ENCODE data around the gene ERRFI1.

GRCh38 chr1:7967651-7968050 is 58.5 kb downstream of the ERRFI1 start:
- TF ChIP-seq, protein P1, sequence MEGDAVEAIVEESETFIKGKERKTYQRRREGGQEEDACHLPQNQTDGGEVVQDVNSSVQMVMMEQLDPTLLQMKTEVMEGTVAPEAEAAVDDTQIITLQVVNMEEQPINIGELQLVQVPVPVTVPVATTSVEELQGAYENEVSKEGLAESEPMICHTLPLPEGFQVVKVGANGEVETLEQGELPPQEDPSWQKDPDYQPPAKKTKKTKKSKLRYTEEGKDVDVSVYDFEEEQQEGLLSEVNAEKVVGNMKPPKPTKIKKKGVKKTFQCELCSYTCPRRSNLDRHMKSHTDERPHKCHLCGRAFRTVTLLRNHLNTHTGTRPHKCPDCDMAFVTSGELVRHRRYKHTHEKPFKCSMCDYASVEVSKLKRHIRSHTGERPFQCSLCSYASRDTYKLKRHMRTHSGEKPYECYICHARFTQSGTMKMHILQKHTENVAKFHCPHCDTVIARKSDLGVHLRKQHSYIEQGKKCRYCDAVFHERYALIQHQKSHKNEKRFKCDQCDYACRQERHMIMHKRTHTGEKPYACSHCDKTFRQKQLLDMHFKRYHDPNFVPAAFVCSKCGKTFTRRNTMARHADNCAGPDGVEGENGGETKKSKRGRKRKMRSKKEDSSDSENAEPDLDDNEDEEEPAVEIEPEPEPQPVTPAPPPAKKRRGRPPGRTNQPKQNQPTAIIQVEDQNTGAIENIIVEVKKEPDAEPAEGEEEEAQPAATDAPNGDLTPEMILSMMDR (IDR thresholded peaks at IDR 0.05; ENCODE audit: low read depth, low read length) = no peak
- no peak for TF ChIP-seq EZH2phosphoT487 (IDR thresholded peaks at IDR 0.05; ENCODE audit: low read depth)
